ENCODE results near the gene OASL.
"Not testable (repeated sequence)": the region's sequence is repeated elsewhere in the genome, so short reads cannot be mapped to it uniquely, and the experiment has no call there.

OASL gene

DNA sequence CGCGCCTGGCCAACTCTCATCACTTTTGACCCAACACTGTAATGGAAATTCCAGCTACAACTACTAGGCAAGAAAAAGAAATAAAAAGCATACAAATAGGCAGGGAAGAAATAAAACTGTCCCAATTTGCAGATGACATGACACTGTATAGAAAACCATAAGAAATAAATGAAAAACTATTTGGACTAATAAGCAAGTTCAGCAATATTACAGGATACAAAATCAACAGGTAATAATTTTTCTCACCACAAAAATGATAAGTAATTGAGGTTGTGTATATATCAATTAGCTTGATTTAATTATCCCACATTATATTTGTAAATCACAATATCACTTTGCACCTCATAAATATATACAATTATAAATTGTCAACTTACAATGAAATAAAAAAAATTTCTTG, 41.9 kb upstream of the OASL start:
- Histone ChIP-seq H3K4me1 (peaks cover 0 to under 1% (median 0%) of the 10 kb centered on the region in 10 experiments; a peak in 2 of 20 replicates), H3K27ac (no peak overlapping the region)
- no peak for TF ChIP-seq Cebpa-rat (IDR thresholded peaks at IDR 0.05)

DNA sequence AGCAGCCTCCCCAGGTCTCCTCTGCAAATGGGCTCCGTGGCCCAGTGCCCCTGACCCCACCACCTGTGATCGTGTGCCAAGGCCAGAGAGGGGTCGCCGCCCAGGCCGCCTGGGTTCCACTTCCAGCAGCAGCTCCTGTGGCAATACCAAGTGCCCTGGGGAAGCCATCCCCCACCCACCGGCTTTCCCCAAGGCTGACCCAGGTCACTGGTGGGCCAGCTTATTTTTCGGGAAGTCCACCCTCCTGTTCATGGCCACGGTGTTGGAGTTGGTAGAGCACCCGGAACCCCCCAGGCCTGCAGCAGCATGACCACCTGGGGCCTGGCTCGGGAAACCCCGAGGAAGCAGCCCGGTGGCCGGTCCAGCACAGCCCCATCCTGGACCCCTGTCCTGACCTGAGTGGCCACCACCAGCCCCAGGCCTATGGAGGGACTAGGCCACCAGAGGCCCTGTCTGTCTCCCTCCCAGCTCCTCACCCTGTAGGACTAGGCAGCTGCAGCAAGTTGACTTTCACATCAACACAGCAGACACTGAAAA, 40.8 kb upstream of the OASL start:
- H3K4me3 ChIP-seq = no peak overlapping the region
- no peak overlapping the region for H3K9ac ChIP-seq
- H3K9me3 ChIP-seq (replicated peaks in 1 of 11) = peaks cover 6 to 17% (median 10%) of the 10 kb centered on the region in 11 experiments
- TF ChIP-seq Cebpa-rat (IDR thresholded peaks at IDR 0.05) = no peak
- H3K27ac ChIP-seq = no peak overlapping the region
- H3K4me1 ChIP-seq = no peaks in the 10 kb centered on the region
- no peaks in the 10 kb centered on the region for H4K20me1 ChIP-seq
- no peak overlapping the region for H3K4me2 ChIP-seq
- H3K36me3 ChIP-seq = no peaks in the 10 kb centered on the region
- no peaks in the 10 kb centered on the region for H3K27me3 ChIP-seq

More for the DNA sequence above, 41.9 kb upstream of the OASL start:
- Histone ChIP-seq H4K20me1 (no peaks in the 10 kb centered on the region), H3K27me3 (no peaks in the 10 kb centered on the region), H3K4me2 (no peak overlapping the region), H3K9ac (no peak overlapping the region), H3K4me3 (no peak overlapping the region), H3K36me3 (no peaks in the 10 kb centered on the region), H3K9me3 (replicated peaks in 1 of 11) (peaks cover 0 to 8% (median 1%) of the 10 kb centered on the region in 11 experiments; a peak in 7 of 22 replicates)

DNA sequence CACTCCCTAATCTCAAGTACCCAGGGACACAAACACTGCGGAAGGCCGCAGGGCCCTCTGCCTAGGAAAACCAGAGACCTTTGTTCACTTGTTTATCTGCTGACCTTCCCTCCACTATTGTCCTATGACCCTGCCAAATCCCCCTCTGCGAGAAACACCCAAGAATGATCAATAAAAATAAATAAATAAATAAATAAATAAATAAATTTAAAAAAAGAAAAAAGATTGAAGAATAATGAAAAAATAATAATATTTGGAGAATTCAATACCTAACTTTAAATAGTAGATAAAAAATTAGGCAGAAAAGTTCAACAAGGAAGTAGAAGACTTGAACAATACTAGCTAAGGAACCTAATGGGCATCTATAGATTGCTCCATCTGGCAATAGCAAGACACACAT, 38.4 kb upstream of the OASL start:
- not testable (repeated sequence) for H3K36me3 ChIP-seq, H3K27ac ChIP-seq, H4K20me1 ChIP-seq, H3K4me1 ChIP-seq, H3K27me3 ChIP-seq, H3K4me3 ChIP-seq, H3K9ac ChIP-seq, H3K4me2 ChIP-seq
- peaks cover 26 to 40% (median 33%) of the 10 kb centered on the region in 11 experiments for H3K9me3 ChIP-seq (replicated peaks in 1 of 11)

DNA sequence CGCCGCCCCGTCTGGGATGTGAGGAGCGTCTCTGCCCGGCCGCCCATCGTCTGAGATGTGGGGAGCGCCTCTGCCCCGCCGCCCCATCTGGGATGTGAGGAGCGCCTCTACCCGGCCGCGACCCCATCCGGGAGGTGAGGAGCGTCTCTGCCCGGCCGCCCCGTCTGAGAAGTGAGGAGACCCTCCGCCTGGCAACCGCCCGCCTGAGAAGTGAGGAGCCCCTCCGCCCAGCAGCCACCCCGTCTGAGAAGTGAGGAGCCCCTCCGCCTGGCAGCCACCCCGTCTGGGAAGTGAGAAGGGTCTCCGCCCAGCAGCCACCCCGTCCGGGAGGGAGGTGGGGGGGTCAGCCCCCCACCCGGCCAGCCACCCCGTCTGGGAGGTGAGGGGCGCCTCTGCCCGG, 36.9 kb upstream of the OASL start:
- H3K4me1 ChIP-seq, H4K20me1 ChIP-seq, H3K4me2 ChIP-seq, H3K9ac ChIP-seq, H3K4me3 ChIP-seq, H3K27me3 ChIP-seq, H3K36me3 ChIP-seq, H3K27ac ChIP-seq: not testable (repeated sequence)
- peaks cover 37 to 55% (median 47%) of the 10 kb centered on the region in 11 experiments for H3K9me3 ChIP-seq (replicated peaks in 1 of 11)

DNA sequence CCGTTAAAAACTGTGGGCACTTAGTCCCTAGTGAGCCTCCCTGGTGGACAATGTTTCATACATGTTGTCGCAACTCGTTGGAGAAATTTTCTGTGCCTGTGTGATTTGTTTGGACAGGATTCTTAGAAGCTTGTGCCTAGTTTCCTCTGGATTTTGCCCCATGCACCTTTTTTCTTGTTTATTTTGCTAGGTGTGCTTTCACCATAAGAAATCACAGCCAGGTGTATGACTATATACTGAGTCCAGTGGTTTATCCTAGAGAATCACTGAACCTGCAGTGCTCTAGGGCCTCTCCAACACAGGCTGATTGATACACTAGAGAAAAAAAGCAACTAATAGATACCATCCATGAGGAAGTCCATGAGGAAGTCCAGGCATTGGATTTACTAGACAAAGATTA, 33.1 kb upstream of the OASL start:
- Histone ChIP-seq H3K4me2 (no peak overlapping the region), H3K9ac (no peak overlapping the region), H3K27ac (no peak overlapping the region), H3K36me3 (0 out of 22 replicates have a peak, but pooled peaks cover 0 to 3% (median 0%) of the 10 kb centered on the region in 11 experiments), H3K4me1 (no peaks in the 10 kb centered on the region), H3K27me3 (no peaks in the 10 kb centered on the region), H4K20me1 (no peaks in the 10 kb centered on the region), H3K9me3 (replicated peaks in 1 of 11) (peaks cover 37 to 53% (median 48%) of the 10 kb centered on the region in 11 experiments), H3K4me3 (no peak overlapping the region)
- no peak; a peak in 1 of 22 replicates for TF ChIP-seq Cebpa-rat (IDR thresholded peaks at IDR 0.05)

DNA sequence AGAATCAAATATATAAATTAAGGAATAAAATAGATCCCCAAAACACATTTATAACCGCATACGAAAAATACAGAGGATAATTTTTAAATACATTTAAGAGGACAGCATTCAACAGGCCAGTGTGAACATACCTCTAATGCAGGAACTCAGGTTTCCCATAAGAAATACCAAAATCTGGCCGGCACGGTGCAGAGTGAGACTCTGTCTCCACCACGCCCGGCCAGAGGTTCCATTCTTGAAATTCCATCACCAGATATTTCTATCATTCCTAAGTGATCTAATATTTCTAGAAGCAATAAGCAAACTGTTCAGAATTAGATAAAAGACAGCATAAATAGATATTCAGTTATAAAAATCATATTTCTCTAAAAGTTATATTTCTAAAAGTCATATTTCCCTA, 30.2 kb upstream of the OASL start:
- Histone ChIP-seq H3K4me2 (no peak overlapping the region), H4K20me1 (no peaks in the 10 kb centered on the region), H3K27me3 (no peaks in the 10 kb centered on the region), H3K36me3 (0 out of 22 replicates have a peak, but pooled peaks cover 0 to 3% (median 0%) of the 10 kb centered on the region in 11 experiments), H3K9me3 (replicated peaks in 1 of 11) (peaks cover 28 to 35% (median 33%) of the 10 kb centered on the region in 11 experiments), H3K4me3 (no peak overlapping the region), H3K9ac (no peak overlapping the region), H3K27ac (no peak overlapping the region), H3K4me1 (no peaks in the 10 kb centered on the region; a peak in 1 of 20 replicates)
- TF ChIP-seq Cebpa-rat (IDR thresholded peaks at IDR 0.05) = no peak

DNA sequence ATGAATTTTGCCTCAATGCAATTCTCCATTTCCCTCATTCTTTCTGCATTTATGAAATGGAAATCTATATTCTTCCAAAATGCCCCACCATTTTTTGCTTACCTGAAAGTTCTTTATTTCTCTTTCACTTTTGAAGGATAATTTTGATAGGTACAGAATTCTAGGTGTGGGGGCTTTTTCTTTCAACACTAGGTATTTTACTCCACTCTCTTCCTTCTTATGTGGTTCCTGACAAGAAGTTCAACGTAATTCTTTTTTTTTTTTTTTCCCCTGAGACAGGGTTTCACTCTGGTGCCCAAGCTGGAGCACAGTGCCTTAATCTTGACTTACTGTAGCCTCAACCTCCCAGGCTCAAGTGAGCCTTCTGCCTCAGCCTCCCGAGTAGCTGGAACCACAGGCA, 26.3 kb upstream of the OASL start:
- H3K4me1 ChIP-seq = peaks cover 0 to 11% (median 7%) of the 10 kb centered on the region in 10 experiments; a peak in 14 of 20 replicates

DNA sequence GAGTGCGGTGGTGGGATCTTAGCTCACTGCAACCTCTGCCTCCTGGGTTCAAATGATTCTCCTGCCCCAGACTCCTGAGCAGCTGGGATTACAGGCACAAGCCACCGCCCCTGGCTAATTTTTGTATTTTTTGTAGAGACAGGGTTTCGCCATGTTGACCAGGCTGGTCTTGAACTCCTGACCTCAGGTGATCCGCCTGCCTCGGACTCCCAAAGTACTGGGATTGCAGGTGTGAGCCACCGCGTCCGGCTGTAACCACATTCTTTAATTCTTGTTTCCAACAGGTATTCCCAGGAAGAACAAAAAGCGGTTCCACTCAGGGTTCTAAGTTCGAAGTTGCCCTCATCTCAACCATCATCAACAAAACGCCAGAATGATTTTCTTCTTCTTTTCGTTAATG, 25.5 kb upstream of the OASL start:
- H3K36me3 ChIP-seq = not testable (repeated sequence)

More for the DNA sequence above, 26.3 kb upstream of the OASL start:
- Histone ChIP-seq H3K4me2 (0 out of 22 replicates have a peak overlapping the region, but pooled peaks of 2 of the 11 experiments have one; percentile 6 to 14), H4K20me1 (no peaks in the 10 kb centered on the region), H3K9me3 (replicated peaks in 1 of 11) (no peaks in the 10 kb centered on the region), H3K27ac (no peak overlapping the region), H3K4me3 (no peak overlapping the region), H3K36me3 (no peaks in the 10 kb centered on the region), H3K9ac (no peak overlapping the region), H3K27me3 (no peaks in the 10 kb centered on the region)
- TF ChIP-seq Cebpa-rat (IDR thresholded peaks at IDR 0.05) = no peak

DNA sequence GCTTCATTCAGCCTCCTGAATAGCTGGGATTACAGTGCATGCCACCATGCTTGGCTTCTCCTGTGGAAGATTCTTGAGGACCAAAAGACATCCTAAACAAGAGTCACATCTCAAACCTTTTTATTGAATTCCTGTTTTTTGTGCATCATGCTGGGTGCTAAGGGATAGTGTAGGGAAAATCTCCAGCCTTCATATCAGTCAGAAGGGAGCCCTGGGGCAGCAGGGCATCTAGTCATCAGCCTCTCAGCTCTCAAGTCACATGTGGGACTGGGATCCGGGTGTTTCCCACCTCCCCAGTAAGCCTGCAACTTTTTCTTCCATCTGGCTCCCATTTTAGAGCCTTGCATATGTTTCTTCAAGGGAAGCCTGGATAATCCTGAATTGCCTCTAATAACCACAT, 25.1 kb upstream of the OASL start:
- H4K20me1 ChIP-seq = no peaks in the 10 kb centered on the region

More for the DNA sequence above, 25.5 kb upstream of the OASL start:
- H3K4me3 ChIP-seq; H3K27me3 ChIP-seq; H3K9me3 ChIP-seq (replicated peaks in 1 of 11); H3K27ac ChIP-seq; H3K4me2 ChIP-seq; H3K9ac ChIP-seq; H4K20me1 ChIP-seq: not testable (repeated sequence)
- H3K4me1 ChIP-seq = peaks cover 3 to 19% (median 13%) of the 10 kb centered on the region in 10 experiments; a peak in 19 of 20 replicates

DNA sequence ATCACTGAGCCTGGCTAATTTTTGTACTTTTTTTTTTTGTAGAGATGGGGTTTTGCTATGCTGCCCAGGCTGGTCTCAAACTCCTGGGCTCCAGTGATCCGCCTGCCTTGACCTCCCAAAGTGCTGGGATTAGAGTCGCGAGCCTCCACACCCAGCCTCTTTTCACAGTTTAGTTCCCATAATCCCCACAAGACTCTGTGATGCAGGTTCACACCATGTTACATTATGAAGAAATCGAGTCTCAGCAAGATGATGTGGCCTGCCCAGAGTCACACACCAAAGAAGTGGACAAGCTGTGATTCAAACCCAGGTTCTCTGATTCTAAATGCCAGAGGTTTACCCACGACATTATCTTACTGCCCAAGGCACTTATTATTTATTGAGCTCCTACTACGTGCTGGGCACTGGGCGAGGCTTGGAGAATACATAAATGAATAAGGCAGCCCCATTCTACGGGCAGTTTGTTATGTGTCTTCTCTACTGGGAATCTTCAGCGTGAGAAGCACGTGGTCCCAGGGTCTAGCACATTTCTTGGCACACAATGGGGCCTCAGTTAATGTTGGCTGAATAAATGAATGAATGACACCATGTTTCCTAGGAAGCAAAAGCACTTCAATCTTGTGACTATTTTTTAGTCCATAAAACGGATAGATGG, 23.5 kb upstream of the OASL start:
- Histone ChIP-seq H3K9ac (no peak overlapping the region), H3K27ac (no peak overlapping the region), H3K27me3 (no peaks in the 10 kb centered on the region), H4K20me1 (no peaks in the 10 kb centered on the region), H3K4me2 (no peak overlapping the region), H3K36me3 (no peaks in the 10 kb centered on the region), H3K4me3 (no peak overlapping the region), H3K9me3 (replicated peaks in 1 of 11) (no peaks in the 10 kb centered on the region), H3K4me1 (peaks cover 6 to 22% (median 18%) of the 10 kb centered on the region in 10 experiments; a peak in 19 of 20 replicates)
- TF ChIP-seq Cebpa-rat (IDR thresholded peaks at IDR 0.05) = no peak

More for the DNA sequence above, 25.1 kb upstream of the OASL start:
- Histone ChIP-seq H3K9ac (no peak overlapping the region), H3K36me3 (no peaks in the 10 kb centered on the region), H3K9me3 (replicated peaks in 1 of 11) (no peaks in the 10 kb centered on the region), H3K27me3 (no peaks in the 10 kb centered on the region), H3K4me1 (peaks cover 6 to 22% (median 18%) of the 10 kb centered on the region in 10 experiments; a peak in 19 of 20 replicates), H3K4me3 (no peak overlapping the region), H3K4me2 (no peak overlapping the region), H3K27ac (no peak overlapping the region)
- TF ChIP-seq Cebpa-rat (IDR thresholded peaks at IDR 0.05) = no peak

All from BLaER1 treated with 17β-estradiol and CSF1 and Interleukin-3, amounts not matched to agents 10 nM and 100 nM (cell line).